Activated CD4-positive, alpha-beta T cell treated with anti-CD3 and anti-CD28 coated beads, Interleukin-2, amount 10 ng/mL, durations not matched to agents 24 days and 14 days (primary cell): ENCODE data around the gene TMEM91. TPM values are rescaled to one million over a fixed set of nuclear protein-coding genes. Genes with fewer than 3 reads are reported as not detected.
A peak's percentile ranks its signal among the peaks of the same experiment; 100 is the strongest.

Experiments
- DNase-seq: peaks from one replicate; pipeline ENCODE4 v3.0.0; 2022
- H3K27ac Mint-ChIP-seq: one replicate; pipeline ENCODE4 v1.8.0; 2022; ENCODE audit warnings: mild to moderate bottlenecking, mixed read lengths
- H3K27me3 Mint-ChIP-seq: one replicate; pipeline ENCODE4 v1.8.0; 2022; ENCODE audit warnings: mixed read lengths
- H3K36me3 Mint-ChIP-seq: one replicate; pipeline ENCODE4 v1.8.0; 2022; ENCODE audit warnings: low read depth, mild to moderate bottlenecking, mixed read lengths
- H3K4me1 Mint-ChIP-seq: one replicate; pipeline ENCODE4 v1.8.0; 2021; ENCODE audit warnings: mixed read lengths
- H3K4me3 Mint-ChIP-seq: one replicate; pipeline ENCODE4 v1.8.0; 2022; ENCODE audit warnings: mild to moderate bottlenecking, moderate library complexity, mixed read lengths
- H3K9me3 Mint-ChIP-seq: one replicate; pipeline ENCODE4 v1.8.0; 2021; ENCODE audit warnings: mixed read lengths
- intact Hi-C: fragments of 100-400 bp; cut with micrococcal nuclease; formaldehyde crosslinking; loops from one replicate; pipeline ENCODE4 v1.15.1; 2023
- total RNA-seq: library from RNA; stranded (reverse); gene quantifications from 2 replicates; pipeline ENCODE4 v1.2.3, GENCODE V29; 2022

The TMEM91 gene
- total RNA-seq, 1 donor from 2014 or later: 5.8 TPM

- peaks cover 12% of the 10 kb centered on the region for H3K4me1 Mint-ChIP-seq
- H3K27ac Mint-ChIP-seq: peak overlapping the region; percentile 95
- H3K27me3 Mint-ChIP-seq: no peaks in the 10 kb centered on the region
- H3K9me3 Mint-ChIP-seq: no peaks in the 10 kb centered on the region
- peak; percentile 74 for DNase-seq
- H3K4me3 Mint-ChIP-seq: peak overlapping the region; percentile 91
- H3K36me3 Mint-ChIP-seq: peaks cover 22% of the 10 kb centered on the region
- intact Hi-C loops: loop anchor here (1.0 kb wide), 1 partner anchor 11 kb away; the partner anchor contains the start of gene DMAC2
Observed at GRCh38 chr19:41427647-41428480, 51.5 kb downstream of the TMEM91 start.

GRCh38 chr19:41428481-41428859 lies 52.1 kb downstream of the TMEM91 start:
- Mint-ChIP-seq H3K9me3 (no peaks in the 10 kb centered on the region), H3K27me3 (no peaks in the 10 kb centered on the region), H3K4me3 (peak overlapping the region; percentile 91), H3K4me1 (peaks cover 12% of the 10 kb centered on the region), H3K36me3 (peaks cover 23% of the 10 kb centered on the region), H3K27ac (peak overlapping the region; percentile 61)
- intact Hi-C loops: loop anchor here (1.0 kb wide), 1 partner anchor 11 kb away; the partner anchor contains the start of gene DMAC2
- no peak for DNase-seq

GRCh38 chr19:41430922-41431321 lies 54.6 kb downstream of the TMEM91 start:
- intact Hi-C loops: no loop called here
- Mint-ChIP-seq H3K4me1 (peaks cover 14% of the 10 kb centered on the region), H3K9me3 (no peaks in the 10 kb centered on the region), H3K27me3 (no peaks in the 10 kb centered on the region), H3K4me3 (no peak overlapping the region), H3K27ac (peak overlapping the region; percentile 12), H3K36me3 (peaks cover 25% of the 10 kb centered on the region)
- no peak for DNase-seq

- no peaks in the 10 kb centered on the region for H3K9me3 Mint-ChIP-seq
- no peak overlapping the region for H3K4me3 Mint-ChIP-seq
- no peak for DNase-seq
- peaks cover 14% of the 10 kb centered on the region for H3K4me1 Mint-ChIP-seq
- intact Hi-C loops: no loop called here
- H3K36me3 Mint-ChIP-seq: peaks cover 28% of the 10 kb centered on the region
- H3K27me3 Mint-ChIP-seq: no peaks in the 10 kb centered on the region
- H3K27ac Mint-ChIP-seq: no peak overlapping the region
Observed at GRCh38 chr19:41431426-41432386, 55.4 kb downstream of the TMEM91 start.

GRCh38 chr19:41433171-41433570 lies 56.8 kb downstream of the TMEM91 start:
- H3K27me3 Mint-ChIP-seq: no peaks in the 10 kb centered on the region
- H3K36me3 Mint-ChIP-seq: peaks cover 28% of the 10 kb centered on the region
- DNase-seq: no peak
- no peak overlapping the region for H3K4me3 Mint-ChIP-seq
- H3K9me3 Mint-ChIP-seq: no peaks in the 10 kb centered on the region
- intact Hi-C loops: no loop called here
- H3K4me1 Mint-ChIP-seq: peaks cover 9% of the 10 kb centered on the region
- no peak overlapping the region for H3K27ac Mint-ChIP-seq

Other genes with a start within 250 kb of the TMEM91 start
- gene CYP2S1, start 183.3 kb upstream of the TMEM91 start, total RNA-seq: 0.70 and 1.0 TPM in 2 replicates
- 0.19 and 0.70 TPM in 2 replicates for gene AXL, start 157.3 kb upstream of the TMEM91 start, total RNA-seq
- gene HNRNPUL1, start 112.2 kb upstream of the TMEM91 start, total RNA-seq: 256 and 258 TPM in 2 replicates
- gene CCDC97, start 66.4 kb upstream of the TMEM91 start, total RNA-seq: 30.4 and 30.7 TPM in 2 replicates
- gene TGFB1, start 22.6 kb upstream of the TMEM91 start, total RNA-seq: 125 and 127 TPM in 2 replicates
- 6.3 and 8.6 TPM in 2 replicates for gene B9D2, start 12.4 kb upstream of the TMEM91 start, total RNA-seq
- gene EXOSC5, start 20.8 kb downstream of the TMEM91 start, total RNA-seq: 65.8 and 69.2 TPM in 2 replicates
- gene BCKDHA, start 21.3 kb downstream of the TMEM91 start, total RNA-seq: 11.4 and 20.1 TPM in 2 replicates
- gene B3GNT8, start 50.8 kb downstream of the TMEM91 start, total RNA-seq: 0.37 and 0.83 TPM in 2 replicates
- gene DMAC2, start 63.4 kb downstream of the TMEM91 start, total RNA-seq: 52.6 and 58.7 TPM in 2 replicates
- gene ERICH4, start 66.6 kb downstream of the TMEM91 start, total RNA-seq: not detected in 2 replicates
- gene CEACAM21, start 199.6 kb downstream of the TMEM91 start, total RNA-seq: 31.1 and 32.8 TPM in 2 replicates